ENCODE results near the gene DYSF.

DYSF gene

DNA sequence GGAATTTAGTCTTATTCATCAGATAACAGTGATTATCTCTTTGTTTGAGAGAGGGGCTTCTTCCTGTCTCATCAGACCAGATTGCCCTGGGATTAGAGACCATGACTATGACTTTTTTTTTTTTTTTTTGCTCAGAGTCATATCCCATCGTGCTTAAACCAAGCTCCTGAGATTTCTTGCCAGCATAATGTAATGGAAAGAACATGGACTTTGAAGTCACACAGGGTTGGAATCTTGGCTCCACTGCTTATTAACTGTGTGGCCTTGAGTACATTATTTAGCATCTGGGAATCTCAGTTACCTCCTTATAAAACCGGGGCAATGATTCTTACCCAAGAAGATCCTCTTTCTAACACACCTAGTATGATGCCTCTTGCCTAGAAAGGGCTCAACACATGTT, 268.3 kb downstream of the DYSF start:
- no peak overlapping the region for H3K4me3 ChIP-seq (ENCODE audit: low read depth, low read length)
- TF ChIP-seq, protein P1, sequence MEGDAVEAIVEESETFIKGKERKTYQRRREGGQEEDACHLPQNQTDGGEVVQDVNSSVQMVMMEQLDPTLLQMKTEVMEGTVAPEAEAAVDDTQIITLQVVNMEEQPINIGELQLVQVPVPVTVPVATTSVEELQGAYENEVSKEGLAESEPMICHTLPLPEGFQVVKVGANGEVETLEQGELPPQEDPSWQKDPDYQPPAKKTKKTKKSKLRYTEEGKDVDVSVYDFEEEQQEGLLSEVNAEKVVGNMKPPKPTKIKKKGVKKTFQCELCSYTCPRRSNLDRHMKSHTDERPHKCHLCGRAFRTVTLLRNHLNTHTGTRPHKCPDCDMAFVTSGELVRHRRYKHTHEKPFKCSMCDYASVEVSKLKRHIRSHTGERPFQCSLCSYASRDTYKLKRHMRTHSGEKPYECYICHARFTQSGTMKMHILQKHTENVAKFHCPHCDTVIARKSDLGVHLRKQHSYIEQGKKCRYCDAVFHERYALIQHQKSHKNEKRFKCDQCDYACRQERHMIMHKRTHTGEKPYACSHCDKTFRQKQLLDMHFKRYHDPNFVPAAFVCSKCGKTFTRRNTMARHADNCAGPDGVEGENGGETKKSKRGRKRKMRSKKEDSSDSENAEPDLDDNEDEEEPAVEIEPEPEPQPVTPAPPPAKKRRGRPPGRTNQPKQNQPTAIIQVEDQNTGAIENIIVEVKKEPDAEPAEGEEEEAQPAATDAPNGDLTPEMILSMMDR (IDR thresholded peaks at IDR 0.05; ENCODE audit: low read depth, low read length) = no peak

DNA sequence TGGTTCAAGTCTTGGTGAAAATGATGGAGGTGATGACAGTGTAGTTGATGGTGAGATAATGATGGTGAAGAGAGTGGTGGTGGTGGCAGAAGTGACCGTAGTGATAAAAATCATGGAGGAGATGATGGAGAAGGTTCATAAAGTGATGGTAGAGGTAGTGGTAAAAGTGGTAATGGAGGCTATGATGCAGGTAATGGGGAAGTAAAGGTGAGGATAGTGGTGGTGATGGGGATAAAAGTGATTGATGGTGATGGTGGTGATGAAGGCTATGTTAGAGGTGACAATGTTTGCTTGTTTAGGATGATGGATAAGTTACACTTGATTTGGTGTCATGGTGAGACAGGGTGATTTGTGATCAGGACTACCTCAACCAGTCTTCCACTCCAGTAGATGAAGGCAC, 268.9 kb downstream of the DYSF start:
- TF ChIP-seq, protein P1 (IDR thresholded peaks at IDR 0.05; ENCODE audit: low read depth, low read length) = no peak
- H3K4me3 ChIP-seq (ENCODE audit: low read depth, low read length) = no peak overlapping the region

DNA sequence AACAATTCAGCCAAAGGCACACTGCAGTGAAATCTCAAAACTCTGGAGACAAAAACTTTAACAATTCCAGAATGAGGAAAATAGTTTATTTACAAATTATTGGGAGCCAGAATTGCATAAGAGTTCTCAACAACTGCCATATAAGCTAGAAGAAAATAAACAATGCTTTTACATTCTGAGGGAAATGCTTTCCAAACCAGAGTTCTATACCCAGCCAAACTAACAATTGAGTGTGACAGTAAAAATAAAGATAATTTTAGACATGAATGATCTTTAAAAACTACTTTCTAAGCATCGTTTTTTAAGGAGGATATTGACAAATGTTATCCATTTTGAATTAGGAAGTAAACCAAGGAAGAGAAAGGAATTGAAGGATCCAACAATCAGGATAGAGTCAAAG, 271.4 kb downstream of the DYSF start:
- TF ChIP-seq, protein P1 (IDR thresholded peaks at IDR 0.05; ENCODE audit: low read depth, low read length) = no peak
- no peak overlapping the region for H3K4me3 ChIP-seq (ENCODE audit: low read depth, low read length)

DNA sequence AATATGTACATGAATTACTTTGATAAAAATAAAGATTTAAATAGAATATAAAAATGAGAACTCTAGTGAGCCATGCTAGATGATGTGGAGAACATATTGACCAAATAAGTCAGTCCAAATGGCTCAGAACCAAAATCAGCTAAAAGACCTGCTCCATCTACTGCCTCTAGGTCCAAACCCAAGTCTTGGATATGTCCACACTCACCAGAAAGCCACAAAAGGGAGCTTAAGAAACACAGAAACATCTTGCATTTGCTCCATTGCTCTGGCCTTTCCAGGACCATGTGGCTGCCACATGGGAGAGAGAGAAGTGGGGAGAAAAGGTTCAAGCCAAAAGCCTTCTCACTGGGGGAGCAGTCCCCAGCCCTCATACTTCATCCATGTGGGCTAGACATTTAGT, 272.5 kb downstream of the DYSF start:
- TF ChIP-seq, protein P1 (IDR thresholded peaks at IDR 0.05; ENCODE audit: low read depth, low read length) = no peak
- no peak overlapping the region for H3K4me3 ChIP-seq (ENCODE audit: low read depth, low read length)

DNA sequence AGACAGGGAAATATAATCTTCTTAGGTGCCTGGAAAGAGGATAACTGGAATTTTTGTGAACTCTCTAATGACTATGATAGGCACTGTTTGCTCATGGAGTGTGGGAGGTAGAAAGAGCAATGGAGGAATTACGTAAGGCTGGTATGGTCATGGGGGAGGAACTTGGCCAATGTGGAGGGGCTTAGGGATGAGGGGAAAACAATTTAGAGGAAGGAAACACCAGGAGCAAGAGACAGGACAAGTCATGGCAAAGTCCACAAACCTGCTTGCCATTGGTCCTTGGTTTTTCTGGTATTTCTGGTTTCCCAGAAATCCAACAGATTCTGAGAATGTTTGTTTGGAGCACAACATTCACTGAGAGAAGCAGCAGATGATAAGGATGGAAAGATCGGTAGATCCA, 274.2 kb downstream of the DYSF start:
- no peak overlapping the region for H3K4me3 ChIP-seq (ENCODE audit: low read depth, low read length)
- TF ChIP-seq, protein P1 (IDR thresholded peaks at IDR 0.05; ENCODE audit: low read depth, low read length) = no peak

DNA sequence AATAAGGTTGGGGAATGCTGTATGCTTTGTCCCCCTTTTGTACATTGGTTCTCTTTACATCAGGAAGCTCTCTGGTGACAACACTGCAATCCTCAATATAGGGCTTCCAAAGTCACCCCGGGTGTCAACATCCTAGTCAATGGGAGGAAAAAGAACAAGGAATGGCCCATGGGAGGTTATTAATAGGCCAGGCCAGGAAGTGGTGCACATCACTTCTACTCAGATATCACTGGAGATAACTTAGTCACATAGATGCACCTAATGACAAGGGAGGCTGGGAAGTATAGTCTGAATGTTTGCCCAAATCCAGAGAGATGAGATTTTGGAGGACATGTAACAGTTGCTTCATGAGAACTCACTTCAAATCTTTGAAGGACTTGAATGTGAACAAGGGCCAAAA, 274.7 kb downstream of the DYSF start:
- TF ChIP-seq, protein P1 (IDR thresholded peaks at IDR 0.05; ENCODE audit: low read depth, low read length) = no peak
- no peak overlapping the region for H3K4me3 ChIP-seq (ENCODE audit: low read depth, low read length)

DNA sequence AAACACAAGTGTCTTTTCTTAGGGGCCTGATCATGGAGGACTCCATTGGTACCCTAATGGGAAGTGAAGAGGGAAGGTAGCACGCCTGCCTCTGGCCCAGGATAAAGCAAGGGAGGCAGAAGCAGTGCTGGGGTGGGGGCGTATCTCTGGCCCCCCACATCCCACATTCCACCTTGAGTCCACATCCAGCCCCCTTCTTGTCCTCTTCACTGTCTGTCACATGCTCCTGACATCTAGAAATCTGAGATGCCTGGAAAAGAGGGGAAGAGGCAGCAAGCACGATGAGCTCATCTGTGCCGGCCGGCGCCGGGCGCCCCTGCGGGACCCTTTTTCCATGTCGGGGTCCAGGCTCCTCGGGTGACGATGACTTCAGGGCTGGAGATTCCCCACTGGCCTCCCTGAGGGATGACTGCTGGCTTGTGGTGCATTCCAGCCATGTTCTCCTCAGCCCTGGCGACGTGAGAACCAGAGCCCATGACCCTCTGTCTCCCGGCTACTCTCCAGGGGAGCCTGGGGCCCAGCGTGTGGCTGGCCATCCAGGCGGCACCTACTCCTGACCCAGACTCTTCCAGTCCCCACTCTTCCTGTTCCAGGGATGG, 277.5 kb downstream of the DYSF start:
- TF ChIP-seq, protein P1 (IDR thresholded peaks at IDR 0.05; ENCODE audit: low read depth, low read length) = no peak
- no peak overlapping the region for H3K4me3 ChIP-seq (ENCODE audit: low read depth, low read length)

All from WI38 (cell line).